ENCODE results near the gene DRC7. TPM values are rescaled to one million over a fixed set of nuclear protein-coding genes. Genes with fewer than 3 reads are reported as not detected.
"Not testable (repeated sequence)": the region's sequence is repeated elsewhere in the genome, so short reads cannot be mapped to it uniquely, and the experiment has no call there.

Gene DRC7
- total and polyA plus RNA-seq, 2 experiments from 2014 or later: not detected

- DNase-seq: no peak
- Histone ChIP-seq H3K27ac (no peak overlapping the region), H3K36me3 (ENCODE audit: low read depth) (no peaks in the 10 kb centered on the region), H2AFZ (no peak overlapping the region), H3K9me2 (ENCODE audit: insufficient read depth) (no peaks in the 10 kb centered on the region), H3K9ac (no peak overlapping the region), H3K4me3 (no peak overlapping the region), H3K27me3 (replicated peaks; ENCODE audit: insufficient read depth) (peaks cover 22% of the 10 kb centered on the region), H3K4me2 (ENCODE audit: unreplicated experiment) (no peak overlapping the region), H3F3A (ENCODE audit: insufficient read depth) (no peaks in the 10 kb centered on the region), H3K9me3 (ENCODE audit: low read depth) (no peaks in the 10 kb centered on the region), H3K4me1 (ENCODE audit: insufficient read depth) (no peaks in the 10 kb centered on the region), H4K20me1 (ENCODE audit: insufficient read depth) (no peaks in the 10 kb centered on the region), H3K79me2 (ENCODE audit: insufficient read depth) (no peaks in the 10 kb centered on the region)
- TF ChIP-seq EZH2phosphoT487 (IDR thresholded peaks at IDR 0.05; ENCODE audit: insufficient read depth, low read depth) (no peak), EZH2 (IDR thresholded peaks at IDR 0.05; ENCODE audit: insufficient read depth, poor library complexity, severe bottlenecking) (no peak)
- in situ Hi-C loops (cut with MboI): no loop called here
- WGBS, 2 experiments (ENCODE audit: low coverage in 1 of 2, low lambda C conversion rate in 2 of 2, missing lambda C conversion rate in 2 of 2): 74 to 83% methylated on average over 10 to 11 of the region's 12 CpGs
These were observed 25.0 kb upstream of the DRC7 start for GRCh38 chr16:57669476-57670162.

- no peak for DNase-seq
- Histone ChIP-seq H3K9ac (no peak overlapping the region), H3K9me3 (ENCODE audit: low read depth) (no peaks in the 10 kb centered on the region), H3K27ac (no peak overlapping the region), H3K4me2 (ENCODE audit: unreplicated experiment) (no peak overlapping the region), H3K79me2 (ENCODE audit: insufficient read depth) (no peaks in the 10 kb centered on the region), H3K4me1 (ENCODE audit: insufficient read depth) (no peaks in the 10 kb centered on the region), H3F3A (ENCODE audit: insufficient read depth) (no peaks in the 10 kb centered on the region), H4K20me1 (ENCODE audit: insufficient read depth) (no peaks in the 10 kb centered on the region), H3K9me2 (ENCODE audit: insufficient read depth) (no peaks in the 10 kb centered on the region), H3K27me3 (replicated peaks; ENCODE audit: insufficient read depth) (peaks cover 22% of the 10 kb centered on the region), H3K36me3 (ENCODE audit: low read depth) (no peaks in the 10 kb centered on the region), H3K4me3 (no peak overlapping the region), H2AFZ (no peak overlapping the region)
- in situ Hi-C loops (cut with MboI): no loop called here
- 60 to 100% methylated on average over 2 to 4 of the region's 4 CpGs for WGBS, 2 experiments (ENCODE audit: low coverage in 1 of 2, low lambda C conversion rate in 2 of 2, missing lambda C conversion rate in 2 of 2)
- TF ChIP-seq EZH2phosphoT487 (IDR thresholded peaks at IDR 0.05; ENCODE audit: insufficient read depth, low read depth) (no peak), EZH2 (IDR thresholded peaks at IDR 0.05; ENCODE audit: insufficient read depth, poor library complexity, severe bottlenecking) (no peak)
These were observed 24.4 kb upstream of the DRC7 start for GRCh38 chr16:57670196-57670595.

GRCh38 chr16:57671451-57671850, 23.2 kb upstream of the DRC7 start:
- WGBS, 2 experiments (ENCODE audit: low coverage in 1 of 2, low lambda C conversion rate in 2 of 2, missing lambda C conversion rate in 2 of 2): 80 to 82% methylated on average over 7 of the region's 7 CpGs
- H3K4me2 ChIP-seq (ENCODE audit: unreplicated experiment); H3K9me2 ChIP-seq (ENCODE audit: insufficient read depth); DNase-seq; H3K27ac ChIP-seq; H2AFZ ChIP-seq; H3K79me2 ChIP-seq (ENCODE audit: insufficient read depth); H3F3A ChIP-seq (ENCODE audit: insufficient read depth); H3K4me1 ChIP-seq (ENCODE audit: insufficient read depth); H3K4me3 ChIP-seq; H3K9me3 ChIP-seq (ENCODE audit: low read depth); H3K36me3 ChIP-seq (ENCODE audit: low read depth); H3K9ac ChIP-seq; in situ Hi-C loops (cut with MboI); H4K20me1 ChIP-seq (ENCODE audit: insufficient read depth): not testable (repeated sequence)
- H3K27me3 ChIP-seq (replicated peaks; ENCODE audit: insufficient read depth): peaks cover 25% of the 10 kb centered on the region

- Histone ChIP-seq H3K27ac (no peak overlapping the region), H3K27me3 (replicated peaks; ENCODE audit: insufficient read depth) (peaks cover 25% of the 10 kb centered on the region), H3K4me1 (ENCODE audit: insufficient read depth) (no peaks in the 10 kb centered on the region), H3K79me2 (ENCODE audit: insufficient read depth) (no peaks in the 10 kb centered on the region), H3K4me2 (ENCODE audit: unreplicated experiment) (no peak overlapping the region), H2AFZ (no peak overlapping the region), H3K9ac (no peak overlapping the region), H3K9me3 (ENCODE audit: low read depth) (no peaks in the 10 kb centered on the region), H4K20me1 (ENCODE audit: insufficient read depth) (no peaks in the 10 kb centered on the region), H3K9me2 (ENCODE audit: insufficient read depth) (no peaks in the 10 kb centered on the region), H3K36me3 (ENCODE audit: low read depth) (no peaks in the 10 kb centered on the region), H3F3A (ENCODE audit: insufficient read depth) (no peaks in the 10 kb centered on the region), H3K4me3 (no peak overlapping the region)
- DNase-seq: no peak
- WGBS, 2 experiments (ENCODE audit: low coverage in 1 of 2, low lambda C conversion rate in 2 of 2, missing lambda C conversion rate in 2 of 2): 46 to 49% methylated on average over 3 of the region's 3 CpGs
- in situ Hi-C loops (cut with MboI): no loop called here
- TF ChIP-seq EZH2phosphoT487 (IDR thresholded peaks at IDR 0.05; ENCODE audit: insufficient read depth, low read depth): no peak
- no peak for TF ChIP-seq EZH2 (IDR thresholded peaks at IDR 0.05; ENCODE audit: insufficient read depth, poor library complexity, severe bottlenecking)
These were observed 22.2 kb upstream of the DRC7 start for GRCh38 chr16:57672416-57672815.

GRCh38 chr16:57672824-57673223, 21.8 kb upstream of the DRC7 start:
- no peak for DNase-seq
- H3K4me2 ChIP-seq (ENCODE audit: unreplicated experiment): no peak overlapping the region
- no peaks in the 10 kb centered on the region for H3K4me1 ChIP-seq (ENCODE audit: insufficient read depth)
- H3K4me3 ChIP-seq: no peak overlapping the region
- H4K20me1 ChIP-seq (ENCODE audit: insufficient read depth): no peaks in the 10 kb centered on the region
- H3F3A ChIP-seq (ENCODE audit: insufficient read depth): no peaks in the 10 kb centered on the region
- no peak overlapping the region for H2AFZ ChIP-seq
- in situ Hi-C loops (cut with MboI): no loop called here
- no peak overlapping the region for H3K9ac ChIP-seq
- no peak for TF ChIP-seq EZH2phosphoT487 (IDR thresholded peaks at IDR 0.05; ENCODE audit: insufficient read depth, low read depth)
- no peaks in the 10 kb centered on the region for H3K9me2 ChIP-seq (ENCODE audit: insufficient read depth)
- H3K36me3 ChIP-seq (ENCODE audit: low read depth): no peaks in the 10 kb centered on the region
- no peak overlapping the region for H3K27ac ChIP-seq
- H3K27me3 ChIP-seq (replicated peaks; ENCODE audit: insufficient read depth): peaks cover 25% of the 10 kb centered on the region
- no peaks in the 10 kb centered on the region for H3K9me3 ChIP-seq (ENCODE audit: low read depth)
- no peaks in the 10 kb centered on the region for H3K79me2 ChIP-seq (ENCODE audit: insufficient read depth)
- 43 to 52% methylated on average over 2 of the region's 2 CpGs for WGBS, 2 experiments (ENCODE audit: low coverage in 1 of 2, low lambda C conversion rate in 2 of 2, missing lambda C conversion rate in 2 of 2)

All from GM23248 (cell line).